ENCODE measurements around the gene SNED1. TPM values are rescaled to one million over a fixed set of nuclear protein-coding genes. Genes with fewer than 3 reads are reported as not detected.

Gene SNED1
- total and polyA plus RNA-seq, 2 experiments from 2014 or later = 1.5 to 2.8 TPM

- no peaks in the 10 kb centered on the region for H3F3A ChIP-seq (replicated peaks; ENCODE audit: low read depth)
- no peak for DNase-seq (ENCODE audit: low spot score)
Observed at GRCh38 chr2:241037498-241037897, 39.1 kb downstream of the SNED1 start.

More at GRCh38 chr2:241037498-241037897, 39.1 kb downstream of the SNED1 start:
- H3K79me2 ChIP-seq (replicated peaks; ENCODE audit: insufficient read depth) = no peaks in the 10 kb centered on the region
- no peaks in the 10 kb centered on the region; the same call in 2 of the 3 replicates for H3K36me3 Mint-ChIP-seq (ENCODE audit: low read depth)
- H3K27me3 Mint-ChIP-seq (ENCODE audit: insufficient read depth, low read depth, poor library complexity) = peaks cover 19% of the 10 kb centered on the region
- no peaks in the 10 kb centered on the region; the same call in 2 of the 3 replicates for H3K9me3 Mint-ChIP-seq
- TF ChIP-seq, protein P1, sequence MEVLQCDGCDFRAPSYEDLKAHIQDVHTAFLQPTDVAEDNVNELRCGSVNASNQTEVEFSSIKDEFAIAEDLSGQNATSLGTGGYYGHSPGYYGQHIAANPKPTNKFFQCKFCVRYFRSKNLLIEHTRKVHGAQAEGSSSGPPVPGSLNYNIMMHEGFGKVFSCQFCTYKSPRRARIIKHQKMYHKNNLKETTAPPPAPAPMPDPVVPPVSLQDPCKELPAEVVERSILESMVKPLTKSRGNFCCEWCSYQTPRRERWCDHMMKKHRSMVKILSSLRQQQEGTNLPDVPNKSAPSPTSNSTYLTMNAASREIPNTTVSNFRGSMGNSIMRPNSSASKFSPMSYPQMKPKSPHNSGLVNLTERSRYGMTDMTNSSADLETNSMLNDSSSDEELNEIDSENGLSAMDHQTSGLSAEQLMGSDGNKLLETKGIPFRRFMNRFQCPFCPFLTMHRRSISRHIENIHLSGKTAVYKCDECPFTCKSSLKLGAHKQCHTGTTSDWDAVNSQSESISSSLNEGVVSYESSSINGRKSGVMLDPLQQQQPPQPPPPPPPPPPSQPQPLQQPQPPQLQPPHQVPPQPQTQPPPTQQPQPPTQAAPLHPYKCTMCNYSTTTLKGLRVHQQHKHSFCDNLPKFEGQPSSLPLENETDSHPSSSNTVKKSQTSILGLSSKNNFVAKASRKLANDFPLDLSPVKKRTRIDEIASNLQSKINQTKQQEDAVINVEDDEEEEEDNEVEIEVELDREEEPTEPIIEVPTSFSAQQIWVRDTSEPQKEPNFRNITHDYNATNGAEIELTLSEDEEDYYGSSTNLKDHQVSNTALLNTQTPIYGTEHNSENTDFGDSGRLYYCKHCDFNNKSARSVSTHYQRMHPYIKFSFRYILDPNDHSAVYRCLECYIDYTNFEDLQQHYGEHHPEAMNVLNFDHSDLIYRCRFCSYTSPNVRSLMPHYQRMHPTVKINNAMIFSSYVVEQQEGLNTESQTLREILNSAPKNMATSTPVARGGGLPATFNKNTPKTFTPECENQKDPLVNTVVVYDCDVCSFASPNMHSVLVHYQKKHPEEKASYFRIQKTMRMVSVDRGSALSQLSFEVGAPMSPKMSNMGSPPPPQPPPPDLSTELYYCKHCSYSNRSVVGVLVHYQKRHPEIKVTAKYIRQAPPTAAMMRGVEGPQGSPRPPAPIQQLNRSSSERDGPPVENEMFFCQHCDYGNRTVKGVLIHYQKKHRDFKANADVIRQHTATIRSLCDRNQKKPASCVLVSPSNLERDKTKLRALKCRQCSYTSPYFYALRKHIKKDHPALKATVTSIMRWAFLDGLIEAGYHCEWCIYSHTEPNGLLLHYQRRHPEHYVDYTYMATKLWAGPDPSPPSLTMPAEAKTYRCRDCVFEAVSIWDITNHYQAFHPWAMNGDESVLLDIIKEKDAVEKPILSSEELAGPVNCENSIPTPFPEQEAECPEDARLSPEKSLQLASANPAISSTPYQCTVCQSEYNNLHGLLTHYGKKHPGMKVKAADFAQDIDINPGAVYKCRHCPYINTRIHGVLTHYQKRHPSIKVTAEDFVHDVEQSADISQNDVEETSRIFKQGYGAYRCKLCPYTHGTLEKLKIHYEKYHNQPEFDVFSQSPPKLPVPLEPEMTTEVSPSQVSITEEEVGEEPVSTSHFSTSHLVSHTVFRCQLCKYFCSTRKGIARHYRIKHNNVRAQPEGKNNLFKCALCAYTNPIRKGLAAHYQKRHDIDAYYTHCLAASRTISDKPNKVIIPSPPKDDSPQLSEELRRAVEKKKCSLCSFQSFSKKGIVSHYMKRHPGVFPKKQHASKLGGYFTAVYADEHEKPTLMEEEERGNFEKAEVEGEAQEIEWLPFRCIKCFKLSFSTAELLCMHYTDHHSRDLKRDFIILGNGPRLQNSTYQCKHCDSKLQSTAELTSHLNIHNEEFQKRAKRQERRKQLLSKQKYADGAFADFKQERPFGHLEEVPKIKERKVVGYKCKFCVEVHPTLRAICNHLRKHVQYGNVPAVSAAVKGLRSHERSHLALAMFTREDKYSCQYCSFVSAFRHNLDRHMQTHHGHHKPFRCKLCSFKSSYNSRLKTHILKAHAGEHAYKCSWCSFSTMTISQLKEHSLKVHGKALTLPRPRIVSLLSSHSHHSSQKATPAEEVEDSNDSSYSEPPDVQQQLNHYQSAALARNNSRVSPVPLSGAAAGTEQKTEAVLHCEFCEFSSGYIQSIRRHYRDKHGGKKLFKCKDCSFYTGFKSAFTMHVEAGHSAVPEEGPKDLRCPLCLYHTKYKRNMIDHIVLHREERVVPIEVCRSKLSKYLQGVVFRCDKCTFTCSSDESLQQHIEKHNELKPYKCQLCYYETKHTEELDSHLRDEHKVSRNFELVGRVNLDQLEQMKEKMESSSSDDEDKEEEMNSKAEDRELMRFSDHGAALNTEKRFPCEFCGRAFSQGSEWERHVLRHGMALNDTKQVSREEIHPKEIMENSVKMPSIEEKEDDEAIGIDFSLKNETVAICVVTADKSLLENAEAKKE (CRISPR knock-in tag; IDR thresholded peaks at IDR 0.05) = no peak
- TF ChIP-seq CREB1 (CRISPR knock-in tag; IDR thresholded peaks at IDR 0.05; ENCODE audit: low read depth) = no peak
- no peak for TF ChIP-seq NANOG (IDR thresholded peaks at IDR 0.05; ENCODE audit: borderline replicate concordance)
- TF ChIP-seq ZNF114 (CRISPR knock-in tag; IDR thresholded peaks at IDR 0.05) = no peak
- TF ChIP-seq POLR2AphosphoS5 (IDR thresholded peaks at IDR 0.05; ENCODE audit: low read depth) = no peak
- no peak for TF ChIP-seq ZNF331 (CRISPR knock-in tag; IDR thresholded peaks at IDR 0.05; ENCODE audit: low read depth)
- TF ChIP-seq, protein P2, sequence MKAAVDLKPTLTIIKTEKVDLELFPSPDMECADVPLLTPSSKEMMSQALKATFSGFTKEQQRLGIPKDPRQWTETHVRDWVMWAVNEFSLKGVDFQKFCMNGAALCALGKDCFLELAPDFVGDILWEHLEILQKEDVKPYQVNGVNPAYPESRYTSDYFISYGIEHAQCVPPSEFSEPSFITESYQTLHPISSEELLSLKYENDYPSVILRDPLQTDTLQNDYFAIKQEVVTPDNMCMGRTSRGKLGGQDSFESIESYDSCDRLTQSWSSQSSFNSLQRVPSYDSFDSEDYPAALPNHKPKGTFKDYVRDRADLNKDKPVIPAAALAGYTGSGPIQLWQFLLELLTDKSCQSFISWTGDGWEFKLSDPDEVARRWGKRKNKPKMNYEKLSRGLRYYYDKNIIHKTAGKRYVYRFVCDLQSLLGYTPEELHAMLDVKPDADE (IDR thresholded peaks at IDR 0.05) = no peak
- TF ChIP-seq STAT1 (IDR thresholded peaks at IDR 0.05; ENCODE audit: unreplicated experiment) = no peak
- no peak for TF ChIP-seq REST (IDR thresholded peaks at IDR 0.05; ENCODE audit: unreplicated experiment)
- TF ChIP-seq EZH2phosphoT487 (IDR thresholded peaks at IDR 0.05; ENCODE audit: unreplicated experiment) = no peak
- TF ChIP-seq CTCF (conservative IDR thresholded peaks at IDR 0.05; ENCODE audit: low read depth in 2 of 2) = no peak
- TF ChIP-seq JUNB (IDR thresholded peaks at IDR 0.05; ENCODE audit: unreplicated experiment) = no peak
- no peak for TF ChIP-seq EZH2 (IDR thresholded peaks at IDR 0.05; ENCODE audit: low read depth, unreplicated experiment)
- H3K36me3 ChIP-seq (ENCODE audit: insufficient read depth) = no peaks in the 10 kb centered on the region
- no peak overlapping the region for H3K27ac Mint-ChIP-seq
- H3K4me1 ChIP-seq (ENCODE audit: insufficient read depth) = peaks cover 8% of the 10 kb centered on the region; the same call in 1 of the 2 replicates
- no peak overlapping the region for H3K27ac ChIP-seq (ENCODE audit: low read depth)
- no peaks in the 10 kb centered on the region for H4K20me1 ChIP-seq (replicated peaks; ENCODE audit: insufficient read depth)
- H3K27me3 ChIP-seq (ENCODE audit: insufficient read depth) = peaks cover 6% of the 10 kb centered on the region
- no peak overlapping the region; the same call in 1 of the 2 replicates for H3K4me3 ChIP-seq
- no peak overlapping the region for H2AFZ ChIP-seq
- peak overlapping the region; percentile 92; the same call in 1 of the 2 replicates for H3K4me2 ChIP-seq
- no peak overlapping the region; the same call in 2 of the 3 replicates for H3K4me3 Mint-ChIP-seq
- no peaks in the 10 kb centered on the region for H3K9me2 ChIP-seq (ENCODE audit: insufficient read depth)
- ATAC-seq = no peak
- H3K4me1 Mint-ChIP-seq = peaks cover 7% of the 10 kb centered on the region

Measured in GM23338 (cell line).